NCI-H526 (cell line): Measurements from ENCODE around the gene MYO1G.
"Not testable (repeated sequence)": the region's sequence is repeated elsewhere in the genome, so short reads cannot be mapped to it uniquely, and the experiment has no call there.

Experiments
- DNase-seq, 2 experiments: peaks; one replicate each; lab custom pipeline; 2025; lab: John Stamatoyannopoulos, UW

The MYO1G gene

DNA sequence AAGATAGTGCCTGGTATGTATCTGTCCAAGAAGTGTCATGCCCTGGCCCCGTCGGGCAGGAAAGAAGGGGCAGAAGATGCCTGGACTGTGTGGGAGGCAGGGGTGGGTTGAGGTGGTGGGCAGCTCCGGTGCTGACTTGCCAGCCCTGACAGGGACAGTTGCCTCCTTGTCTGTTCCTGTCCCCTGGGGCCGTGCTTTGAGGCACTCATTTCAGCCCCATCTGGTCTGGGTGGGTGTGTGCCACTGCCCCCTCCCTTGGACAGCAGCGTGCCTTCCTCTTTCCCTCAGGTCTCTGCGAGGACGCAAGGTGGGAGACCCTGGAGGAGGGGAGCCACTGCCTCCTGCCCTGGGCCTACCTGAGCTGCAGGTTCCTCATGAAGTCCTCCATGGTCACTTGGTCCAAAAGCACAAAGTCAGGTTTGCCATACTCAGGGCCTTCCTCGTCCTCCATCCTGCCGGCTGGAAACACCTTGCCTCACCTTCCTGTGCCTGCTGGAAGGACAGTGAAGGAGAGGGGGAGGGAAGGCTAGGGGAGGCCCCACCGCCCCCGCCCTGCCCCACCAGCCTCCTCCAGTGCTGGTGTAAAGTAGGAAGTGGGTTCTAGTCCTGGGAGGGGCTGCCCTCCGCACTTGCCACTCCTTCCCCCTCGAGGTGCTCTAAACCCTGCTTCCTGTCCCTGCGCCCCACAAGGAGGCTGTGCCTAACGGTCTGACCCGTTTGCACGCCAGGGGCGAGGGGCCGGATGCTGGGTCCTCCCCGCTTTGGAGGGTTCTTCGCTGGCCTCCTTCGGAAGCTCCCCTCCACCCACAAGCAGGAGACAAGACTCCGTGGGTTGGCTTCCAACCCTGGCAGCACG, at the start of gene MYO1G:
MYO1G (minus strand) TSS at position 505 of the 856 bp plus-strand sequence; CDS start at position 451, 54 bp downstream.
- DNase-seq, result no peak

- no peak for DNase-seq
Observed at GRCh38 chr7:45028138-45028919, 49.5 kb upstream of the MYO1G start.

GRCh38 chr7:45027774-45028114, 48.9 kb upstream of the MYO1G start:
- DNase-seq, result no peak

DNA sequence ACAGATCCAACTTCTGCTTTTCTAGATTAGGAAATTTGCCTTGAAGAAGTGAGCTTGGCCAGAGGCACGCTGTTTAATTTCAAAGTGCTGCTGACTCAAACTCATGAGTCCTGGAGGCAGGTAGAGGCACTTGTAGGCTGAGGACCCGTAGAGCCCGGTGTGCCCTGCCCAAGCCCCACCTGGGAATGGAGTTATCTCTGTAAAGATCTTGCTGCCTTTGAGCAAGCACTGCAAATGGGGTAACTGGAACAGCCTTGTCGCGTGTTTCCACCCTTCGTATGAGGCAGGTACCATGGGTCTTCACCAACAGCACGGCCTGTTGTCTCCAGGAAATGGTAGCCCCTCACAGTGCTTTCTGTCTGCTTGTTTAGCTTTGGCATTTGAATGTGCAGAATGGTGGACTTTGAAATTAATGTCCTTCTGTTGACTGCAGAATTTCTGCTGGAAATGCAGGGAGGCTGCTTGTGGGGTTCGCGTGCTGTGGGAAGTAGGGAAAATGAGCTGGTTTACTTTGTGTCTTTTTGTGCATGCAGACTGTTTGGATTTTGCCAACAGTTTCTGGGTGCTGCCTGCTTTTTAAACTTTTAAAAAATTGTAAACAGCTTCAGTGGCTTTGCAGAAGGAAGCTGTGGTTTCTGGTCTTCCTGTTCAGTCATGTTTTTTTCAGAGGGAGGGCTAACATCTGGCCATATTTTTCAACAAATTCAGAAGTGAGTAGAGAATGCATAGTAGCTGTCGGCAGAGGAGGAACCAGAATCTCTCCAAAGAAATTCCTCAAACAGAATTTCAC, 48.4 kb upstream of the MYO1G start:
- DNase-seq, result no peak

DNA sequence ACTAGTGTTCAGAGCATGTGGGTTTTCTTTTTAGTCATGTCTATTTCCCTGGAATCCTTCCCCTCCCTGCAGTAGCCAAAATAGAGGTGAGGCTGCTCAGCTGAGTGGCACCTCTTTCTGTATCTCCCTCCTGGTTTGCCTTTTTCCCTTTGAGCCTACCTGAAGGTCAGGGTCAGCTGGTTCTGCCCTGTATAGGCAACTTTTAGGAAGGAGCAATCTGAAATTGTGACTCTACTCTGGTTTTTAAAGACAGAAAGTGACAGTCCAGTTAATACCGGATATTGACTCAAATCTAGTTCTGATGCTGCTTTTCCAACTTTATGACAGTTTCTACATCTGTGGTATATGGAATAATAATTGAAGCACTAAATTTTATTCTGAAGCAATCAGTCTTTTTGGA, 47.2 kb upstream of the MYO1G start:
- no peak for DNase-seq

- not testable (repeated sequence) for DNase-seq
Observed at GRCh38 chr7:45025473-45025872, 46.7 kb upstream of the MYO1G start.

GRCh38 chr7:45024126-45024744, 45.4 kb upstream of the MYO1G start:
- DNase-seq, result no peak

- no peak for DNase-seq
Observed at GRCh38 chr7:45021604-45022296, 42.9 kb upstream of the MYO1G start.

- DNase-seq, result no peak
Observed at GRCh38 chr7:45020915-45021314, 42.1 kb upstream of the MYO1G start.

GRCh38 chr7:45017253-45017652, 38.4 kb upstream of the MYO1G start:
- no peak for DNase-seq

DNA sequence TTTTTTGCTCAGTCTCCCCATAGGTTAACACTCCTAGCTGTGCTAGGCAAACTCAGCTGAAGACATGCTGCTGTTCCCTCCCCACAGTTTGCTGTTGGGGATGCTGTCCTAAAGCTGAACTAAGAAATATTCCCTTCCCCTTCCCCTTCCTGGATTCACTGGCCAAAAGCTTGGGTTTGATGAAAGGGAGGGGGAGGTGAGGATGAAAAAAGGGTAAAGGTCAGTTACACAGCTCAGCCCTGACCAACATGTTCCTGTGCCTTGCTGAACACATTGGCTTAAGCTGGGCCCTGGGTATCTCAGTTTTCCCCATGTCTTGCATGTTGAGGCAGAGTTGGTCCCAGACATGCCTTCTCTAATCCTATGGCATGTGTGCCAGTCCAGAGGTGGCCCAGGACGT, 36.5 kb upstream of the MYO1G start:
- DNase-seq, result no peak

DNA sequence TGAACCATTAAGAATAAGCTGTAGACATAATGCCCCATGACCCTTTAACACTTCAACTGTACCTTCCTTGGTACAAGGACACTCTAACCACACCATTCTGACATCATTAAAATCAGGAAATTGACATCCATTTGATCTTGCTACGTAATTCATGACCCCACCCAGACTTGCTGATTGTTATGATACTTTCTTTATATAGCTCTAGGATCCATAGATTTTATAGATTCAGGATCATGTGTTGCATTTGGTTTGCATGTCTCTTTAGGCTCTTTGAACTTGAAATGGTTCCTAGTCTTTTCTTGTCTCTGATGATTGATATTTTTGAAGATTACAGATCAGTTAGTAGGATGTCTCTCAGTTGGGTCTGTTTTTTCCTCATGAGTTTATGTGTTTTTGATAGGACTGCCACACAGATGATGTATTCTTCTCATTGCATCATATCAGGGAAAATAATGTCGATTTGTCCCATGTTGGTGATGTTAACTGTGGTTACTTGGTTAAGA, 34.7 kb upstream of the MYO1G start:
- no peak for DNase-seq

DNA sequence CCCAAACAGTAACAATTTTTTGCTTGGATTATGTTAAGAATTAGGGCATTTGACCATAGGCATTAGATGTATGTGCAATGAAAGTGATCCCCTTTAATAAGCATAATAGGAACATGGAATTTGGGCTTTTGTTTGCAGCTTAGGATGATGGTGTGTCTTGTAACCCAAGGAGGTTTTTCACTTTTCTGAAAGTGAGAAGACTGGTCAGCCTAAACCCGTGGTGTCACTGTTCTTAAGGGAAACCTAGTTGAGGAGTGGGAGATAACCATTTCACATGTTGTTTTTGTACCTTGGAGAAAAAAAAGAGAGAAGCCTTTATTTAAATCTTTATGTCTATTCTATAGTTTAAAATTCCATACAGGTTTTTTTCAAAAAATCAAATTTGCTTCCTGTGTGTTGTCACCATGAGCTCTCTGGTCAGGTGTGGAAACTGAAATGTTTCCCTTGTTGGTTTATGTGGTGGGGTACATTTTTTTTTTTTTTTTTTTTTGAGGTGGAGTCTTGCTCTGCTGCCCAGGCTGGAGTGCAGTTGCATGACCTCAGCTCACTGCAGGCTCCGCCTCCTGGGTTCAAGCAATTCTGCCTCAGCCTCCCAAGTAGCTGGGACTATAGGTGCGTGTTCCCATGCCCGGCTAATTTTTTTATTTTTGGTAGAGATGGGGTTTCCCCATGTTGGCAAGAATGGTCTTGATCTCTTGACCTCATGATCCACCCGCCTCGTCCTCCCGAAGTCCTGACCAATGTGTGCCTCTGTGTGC, 28.9 kb upstream of the MYO1G start:
- DNase-seq, result no peak

DNA sequence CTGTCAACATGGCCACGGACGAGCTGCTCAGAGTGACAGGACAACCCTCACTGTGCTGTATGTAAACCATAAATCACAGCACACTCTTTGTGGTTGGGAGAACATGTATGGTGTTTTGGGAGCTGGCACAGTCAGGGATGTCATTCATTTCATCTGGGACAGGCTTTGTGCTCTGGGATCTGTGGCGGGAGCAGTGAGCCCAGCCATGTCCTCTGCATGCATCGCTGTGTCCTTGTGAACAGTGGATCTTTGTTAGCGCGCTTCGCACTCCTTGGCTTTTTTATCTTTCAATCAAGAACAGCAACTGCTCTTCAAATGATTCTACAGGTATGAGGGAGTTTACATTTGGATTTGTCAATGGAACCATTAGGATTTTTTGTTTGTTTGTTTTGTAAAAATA, 28.3 kb upstream of the MYO1G start:
- DNase-seq, result no peak

DNA sequence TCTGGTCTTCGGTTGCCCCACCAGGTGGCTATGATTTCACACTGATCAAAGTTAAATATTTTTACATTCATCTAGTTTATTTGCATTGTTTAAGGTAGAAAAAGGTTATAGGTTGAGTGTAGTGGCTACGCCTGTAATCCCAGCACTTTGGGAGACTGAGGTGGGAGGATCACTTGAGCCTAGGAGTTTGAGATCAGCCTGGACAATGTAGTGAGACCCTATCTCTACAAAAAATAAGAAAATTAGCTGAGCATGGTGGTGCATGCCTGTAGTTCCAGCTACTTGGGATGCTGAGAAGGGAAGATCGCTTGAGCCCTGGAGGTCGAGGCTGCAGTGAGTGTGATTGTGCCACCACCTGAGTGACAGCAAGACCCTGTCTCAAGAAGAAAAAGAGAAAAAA, 25.0 kb upstream of the MYO1G start:
- no peak for DNase-seq

GRCh38 chr7:45001826-45002225, 23.0 kb upstream of the MYO1G start:
- no peak for DNase-seq

DNA sequence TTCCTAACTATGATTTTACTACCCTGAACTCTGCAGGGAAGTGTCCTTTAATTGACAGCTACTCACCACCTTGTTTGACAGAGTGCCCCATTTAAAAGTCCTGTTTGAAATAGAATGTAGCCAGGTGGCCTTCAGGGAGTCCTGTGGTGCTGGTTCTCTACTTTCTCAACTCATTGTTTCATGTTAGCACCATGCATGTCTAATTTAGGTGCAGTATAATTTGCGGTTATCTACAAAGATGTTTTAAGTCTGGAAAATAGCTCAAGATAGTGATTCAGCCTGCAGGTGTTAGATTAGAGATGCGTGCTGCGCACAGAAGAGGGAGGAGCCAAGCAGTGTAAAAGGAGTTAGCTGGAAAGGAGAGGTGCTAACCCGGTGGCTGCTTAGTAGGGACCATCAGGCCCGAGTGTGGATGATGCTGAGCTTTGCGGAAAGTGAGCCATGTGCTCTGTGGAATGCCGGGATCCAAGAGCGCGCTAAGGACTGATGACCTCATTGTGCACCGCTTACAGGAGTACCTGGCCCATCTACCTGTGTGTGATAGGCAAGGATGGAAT, 22.4 kb upstream of the MYO1G start:
- DNase-seq, result peak; percentile 24 to 62

- DNase-seq, result peak in 1 of 2 experiments; percentile 55
Observed at GRCh38 chr7:45000093-45001032, 21.5 kb upstream of the MYO1G start, which contains the start of gene CCM2. Gene CCM2 (plus strand): TSS chr7:45000201. CDS start chr7:45000334, 133 bp downstream.
